Measurements from ENCODE around the gene NOL4L.

DNA sequence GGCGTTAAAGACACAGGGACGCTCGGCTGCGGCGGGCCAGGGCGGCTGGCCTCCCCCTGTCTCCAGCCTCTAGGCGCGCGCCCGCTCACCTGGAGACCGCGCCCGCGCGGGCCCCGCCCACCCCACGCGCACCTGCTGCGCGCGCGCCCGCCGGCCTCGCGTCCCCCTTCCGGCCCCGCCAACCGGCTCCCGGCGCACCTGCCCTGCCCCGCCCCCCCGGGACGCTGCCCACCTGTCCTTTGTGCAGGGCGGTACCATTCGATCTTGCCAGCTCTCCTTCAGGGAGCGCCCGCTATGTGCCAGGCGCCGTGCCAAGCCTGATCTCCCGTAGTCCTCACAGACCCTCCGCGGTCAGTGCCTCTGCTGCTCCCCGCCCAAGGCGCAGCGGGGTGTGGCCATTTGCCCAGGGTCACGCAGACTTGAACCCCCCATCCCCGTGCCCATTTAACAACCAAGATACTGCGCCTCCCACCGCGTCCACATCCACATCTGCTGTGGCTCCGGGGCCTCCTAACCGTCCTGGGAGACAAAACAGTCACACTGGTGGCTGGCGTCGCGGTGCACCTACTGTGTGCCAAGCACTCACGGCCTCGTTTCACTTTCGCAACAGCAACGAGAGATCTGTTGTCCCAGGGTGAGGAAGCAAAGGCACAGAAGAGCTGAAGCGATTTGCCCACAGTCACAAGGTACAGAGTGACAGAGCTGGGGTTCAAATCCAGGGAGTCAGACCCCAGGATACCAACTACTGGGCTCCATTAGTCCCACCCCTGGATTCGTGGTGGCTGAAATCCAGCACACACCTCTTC is 48.1 kb downstream of the NOL4L start:
- TF ChIP-seq POLR2A (IDR thresholded peaks at IDR 0.05) (no peak), EP300 (IDR thresholded peaks at IDR 0.05) (no peak), POLR2AphosphoS5 (IDR thresholded peaks at IDR 0.05) (no peak)
- TF ChIP-seq, protein P1, sequence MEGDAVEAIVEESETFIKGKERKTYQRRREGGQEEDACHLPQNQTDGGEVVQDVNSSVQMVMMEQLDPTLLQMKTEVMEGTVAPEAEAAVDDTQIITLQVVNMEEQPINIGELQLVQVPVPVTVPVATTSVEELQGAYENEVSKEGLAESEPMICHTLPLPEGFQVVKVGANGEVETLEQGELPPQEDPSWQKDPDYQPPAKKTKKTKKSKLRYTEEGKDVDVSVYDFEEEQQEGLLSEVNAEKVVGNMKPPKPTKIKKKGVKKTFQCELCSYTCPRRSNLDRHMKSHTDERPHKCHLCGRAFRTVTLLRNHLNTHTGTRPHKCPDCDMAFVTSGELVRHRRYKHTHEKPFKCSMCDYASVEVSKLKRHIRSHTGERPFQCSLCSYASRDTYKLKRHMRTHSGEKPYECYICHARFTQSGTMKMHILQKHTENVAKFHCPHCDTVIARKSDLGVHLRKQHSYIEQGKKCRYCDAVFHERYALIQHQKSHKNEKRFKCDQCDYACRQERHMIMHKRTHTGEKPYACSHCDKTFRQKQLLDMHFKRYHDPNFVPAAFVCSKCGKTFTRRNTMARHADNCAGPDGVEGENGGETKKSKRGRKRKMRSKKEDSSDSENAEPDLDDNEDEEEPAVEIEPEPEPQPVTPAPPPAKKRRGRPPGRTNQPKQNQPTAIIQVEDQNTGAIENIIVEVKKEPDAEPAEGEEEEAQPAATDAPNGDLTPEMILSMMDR (IDR thresholded peaks at IDR 0.05), result no peak

Measured in suprapubic skin (tissue), 4 donors.